Adrenal gland (tissue), 5 donors: ENCODE measurements around the gene GPR157.

Experiments used
- POLR2A ChIP-seq, 2 donors: fragments of 450-650 bp; IDR thresholded peaks; one replicate each; pipeline ENCODE4 v1.6.1; 2017; ENCODE audit warnings: antibody characterized with exemption in 2 of 2, mild to moderate bottlenecking in 2 of 2, moderate library complexity in 1 of 2
- TF ChIP-seq, protein P1 (sequence below), 6 experiments: fragments of 450-650 bp in 4 of 6; fragments of 200-600 bp in 2 of 6; sonication (generic) in 1 of 6; IDR thresholded peaks; 1 replicate in 5 of 6; 2 replicates in 1 of 6; pipeline versions ENCODE4 v1.5.1 to v1.8.0; 2016 to 2021; ENCODE audit warnings: antibody characterized with exemption in 6 of 6, mild to moderate bottlenecking in 2 of 6, moderate library complexity in 1 of 6
- donor health status: DM: no; HTN: no; CAD: no.

DNA sequence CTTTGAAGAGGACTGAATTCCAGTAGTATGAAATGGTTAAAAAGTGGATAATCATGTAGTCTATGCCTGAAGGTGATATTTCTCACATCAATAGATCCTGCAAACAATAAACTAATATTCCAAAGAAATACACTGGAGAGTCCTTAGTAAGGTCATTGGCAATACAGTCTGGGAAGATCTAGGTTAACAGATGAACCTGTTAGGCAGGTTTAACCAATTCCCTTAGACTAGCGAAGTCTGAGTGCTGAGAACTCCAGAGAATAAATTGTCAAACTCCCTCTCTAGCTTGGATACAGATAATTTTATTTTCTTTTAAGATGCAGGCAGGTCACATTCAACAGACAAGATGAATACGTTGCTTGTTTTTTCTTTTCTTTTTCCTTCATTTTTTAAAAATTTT, 2.4 kb downstream of the GPR157 start:
- no peak for TF ChIP-seq POLR2A (IDR thresholded peaks at IDR 0.05)
- TF ChIP-seq, protein P1, sequence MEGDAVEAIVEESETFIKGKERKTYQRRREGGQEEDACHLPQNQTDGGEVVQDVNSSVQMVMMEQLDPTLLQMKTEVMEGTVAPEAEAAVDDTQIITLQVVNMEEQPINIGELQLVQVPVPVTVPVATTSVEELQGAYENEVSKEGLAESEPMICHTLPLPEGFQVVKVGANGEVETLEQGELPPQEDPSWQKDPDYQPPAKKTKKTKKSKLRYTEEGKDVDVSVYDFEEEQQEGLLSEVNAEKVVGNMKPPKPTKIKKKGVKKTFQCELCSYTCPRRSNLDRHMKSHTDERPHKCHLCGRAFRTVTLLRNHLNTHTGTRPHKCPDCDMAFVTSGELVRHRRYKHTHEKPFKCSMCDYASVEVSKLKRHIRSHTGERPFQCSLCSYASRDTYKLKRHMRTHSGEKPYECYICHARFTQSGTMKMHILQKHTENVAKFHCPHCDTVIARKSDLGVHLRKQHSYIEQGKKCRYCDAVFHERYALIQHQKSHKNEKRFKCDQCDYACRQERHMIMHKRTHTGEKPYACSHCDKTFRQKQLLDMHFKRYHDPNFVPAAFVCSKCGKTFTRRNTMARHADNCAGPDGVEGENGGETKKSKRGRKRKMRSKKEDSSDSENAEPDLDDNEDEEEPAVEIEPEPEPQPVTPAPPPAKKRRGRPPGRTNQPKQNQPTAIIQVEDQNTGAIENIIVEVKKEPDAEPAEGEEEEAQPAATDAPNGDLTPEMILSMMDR (IDR thresholded peaks at IDR 0.05) = no peak
